Measurements from ENCODE around the gene TDRD7. TPM values are rescaled to one million over a fixed set of nuclear protein-coding genes. Genes with fewer than 3 reads are reported as not detected.

The TDRD7 gene
- total RNA-seq, 4 donors from 2014 or later: 9.6 to 18.4 (median 10.8) TPM

GRCh38 chr9:97368964-97369363 lies 42.9 kb upstream of the TDRD7 start:
- no peaks in the 10 kb centered on the region for H3K4me1 ChIP-seq
- WGBS, 2 donors: 86 to 96% methylated on average over 1 of the region's 1 CpG
- DNase-seq (ENCODE audit: low spot score in 2 of 2): no peak
- peaks cover 0 to 16% (median 6%) of the 10 kb centered on the region in 4 donors for H3K9me3 ChIP-seq
- H3K4me3 ChIP-seq: no peak overlapping the region
- H3K27ac ChIP-seq: no peak overlapping the region
- H3K36me3 ChIP-seq: peaks cover 0 to 98% (median 0%) of the 10 kb centered on the region in 3 donors
- no peak for TF ChIP-seq EP300 (IDR thresholded peaks at IDR 0.05)
- TF ChIP-seq, protein P1, sequence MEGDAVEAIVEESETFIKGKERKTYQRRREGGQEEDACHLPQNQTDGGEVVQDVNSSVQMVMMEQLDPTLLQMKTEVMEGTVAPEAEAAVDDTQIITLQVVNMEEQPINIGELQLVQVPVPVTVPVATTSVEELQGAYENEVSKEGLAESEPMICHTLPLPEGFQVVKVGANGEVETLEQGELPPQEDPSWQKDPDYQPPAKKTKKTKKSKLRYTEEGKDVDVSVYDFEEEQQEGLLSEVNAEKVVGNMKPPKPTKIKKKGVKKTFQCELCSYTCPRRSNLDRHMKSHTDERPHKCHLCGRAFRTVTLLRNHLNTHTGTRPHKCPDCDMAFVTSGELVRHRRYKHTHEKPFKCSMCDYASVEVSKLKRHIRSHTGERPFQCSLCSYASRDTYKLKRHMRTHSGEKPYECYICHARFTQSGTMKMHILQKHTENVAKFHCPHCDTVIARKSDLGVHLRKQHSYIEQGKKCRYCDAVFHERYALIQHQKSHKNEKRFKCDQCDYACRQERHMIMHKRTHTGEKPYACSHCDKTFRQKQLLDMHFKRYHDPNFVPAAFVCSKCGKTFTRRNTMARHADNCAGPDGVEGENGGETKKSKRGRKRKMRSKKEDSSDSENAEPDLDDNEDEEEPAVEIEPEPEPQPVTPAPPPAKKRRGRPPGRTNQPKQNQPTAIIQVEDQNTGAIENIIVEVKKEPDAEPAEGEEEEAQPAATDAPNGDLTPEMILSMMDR (IDR thresholded peaks at IDR 0.05): no peak
- TF ChIP-seq POLR2A (IDR thresholded peaks at IDR 0.05): no peak
- no peaks in the 10 kb centered on the region for H3K27me3 ChIP-seq

GRCh38 chr9:97372580-97372979 lies 39.3 kb upstream of the TDRD7 start:
- Histone ChIP-seq H3K36me3 (peaks cover 0 to 98% (median 0%) of the 10 kb centered on the region in 3 donors), H3K4me3 (no peak overlapping the region), H3K9me3 (peaks cover 0 to 16% (median 6%) of the 10 kb centered on the region in 4 donors), H3K4me1 (no peaks in the 10 kb centered on the region), H3K27ac (no peak overlapping the region), H3K27me3 (no peaks in the 10 kb centered on the region)
- 61 to 64% methylated on average over 6 of the region's 6 CpGs for WGBS, 2 donors
- TF ChIP-seq POLR2A (IDR thresholded peaks at IDR 0.05) (no peak), EP300 (IDR thresholded peaks at IDR 0.05) (no peak)
- TF ChIP-seq, protein P1 (IDR thresholded peaks at IDR 0.05): no peak
- no peak for DNase-seq (ENCODE audit: low spot score in 2 of 2)

DNA sequence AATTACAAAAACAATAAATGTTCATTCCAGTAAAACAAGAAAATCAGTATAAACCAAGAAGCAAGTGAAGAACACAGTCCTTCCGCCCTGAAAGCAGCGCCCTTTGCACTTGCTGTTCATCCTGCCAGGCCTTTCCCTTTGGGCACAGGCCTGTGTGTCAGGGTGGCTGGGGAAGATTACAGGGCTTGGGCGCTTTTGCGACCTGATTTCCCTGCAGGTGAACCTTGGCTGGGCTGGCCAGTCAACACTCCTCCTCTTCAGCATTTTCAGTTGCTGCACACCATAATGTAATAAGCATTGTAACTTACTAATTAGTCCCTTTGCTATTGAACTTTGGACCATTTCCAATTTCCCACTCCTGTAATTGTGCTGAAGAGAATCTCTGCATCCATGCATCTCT lies 38.6 kb upstream of the TDRD7 start:
- peaks cover 0 to 98% (median 0%) of the 10 kb centered on the region in 3 donors for H3K36me3 ChIP-seq
- peaks cover 0 to 13% (median 5%) of the 10 kb centered on the region in 4 donors for H3K9me3 ChIP-seq
- no peak for TF ChIP-seq POLR2A (IDR thresholded peaks at IDR 0.05)
- TF ChIP-seq, protein P1 (IDR thresholded peaks at IDR 0.05): no peak
- TF ChIP-seq EP300 (IDR thresholded peaks at IDR 0.05): no peak
- H3K27me3 ChIP-seq: no peaks in the 10 kb centered on the region
- no peak overlapping the region for H3K4me3 ChIP-seq
- WGBS, 2 donors: 91 to 92% methylated on average over 4 of the region's 4 CpGs
- H3K27ac ChIP-seq: no peak overlapping the region
- no peak for DNase-seq (ENCODE audit: low spot score in 2 of 2)
- H3K4me1 ChIP-seq: no peaks in the 10 kb centered on the region

- WGBS, 2 donors: 71 to 81% methylated on average over 2 of the region's 2 CpGs
Measured at GRCh38 chr9:97374811-97375210, 37.1 kb upstream of the TDRD7 start.

GRCh38 chr9:97376902-97377301 lies 35.0 kb upstream of the TDRD7 start:
- peaks cover 0 to 96% (median 4%) of the 10 kb centered on the region in 3 donors for H3K36me3 ChIP-seq
- no peak for DNase-seq (ENCODE audit: low spot score in 2 of 2)
- no peak overlapping the region for H3K4me3 ChIP-seq
- no peak for TF ChIP-seq EP300 (IDR thresholded peaks at IDR 0.05)
- TF ChIP-seq, protein P1 (IDR thresholded peaks at IDR 0.05): no peak
- no peak for TF ChIP-seq POLR2A (IDR thresholded peaks at IDR 0.05)
- H3K27me3 ChIP-seq: no peaks in the 10 kb centered on the region
- H3K9me3 ChIP-seq: no peaks in the 10 kb centered on the region
- no peaks in the 10 kb centered on the region for H3K4me1 ChIP-seq
- WGBS, 2 donors: 81 to 82% methylated on average over 6 of the region's 6 CpGs
- H3K27ac ChIP-seq: no peak overlapping the region

More at GRCh38 chr9:97374811-97375210, 37.1 kb upstream of the TDRD7 start:
- DNase-seq (ENCODE audit: low spot score in 2 of 2): no peak
- Histone ChIP-seq H3K9me3 (no peaks in the 10 kb centered on the region), H3K4me3 (no peak overlapping the region), H3K36me3 (peaks cover 0 to 98% (median 0%) of the 10 kb centered on the region in 3 donors), H3K27ac (no peak overlapping the region), H3K4me1 (no peaks in the 10 kb centered on the region), H3K27me3 (no peaks in the 10 kb centered on the region)
- TF ChIP-seq EP300 (IDR thresholded peaks at IDR 0.05) (no peak), POLR2A (IDR thresholded peaks at IDR 0.05) (no peak)
- TF ChIP-seq, protein P1 (IDR thresholded peaks at IDR 0.05): no peak
